HG02885 (cell line): ENCODE results near the gene LGALS4.
"Not testable (repeated sequence)": the region's sequence is repeated elsewhere in the genome, so short reads cannot be mapped to it uniquely, and the experiment has no call there.

ENCODE experiments used
- ATAC-seq: cut with Tn5 transposase; IDR thresholded peaks from one replicate; pipeline ENCODE4 v1.9.1; 2021; ENCODE audit warnings: mild to moderate bottlenecking; ENCODE audit not compliant: unreplicated experiment, poor library complexity

The LGALS4 gene

GRCh38 chr19:38826856-38827551 is 14.3 kb upstream of the LGALS4 start:
- ATAC-seq = no peak

- not testable (repeated sequence) for ATAC-seq
Measured at GRCh38 chr19:38825936-38826335, 13.2 kb upstream of the LGALS4 start.

- not testable (repeated sequence) for ATAC-seq
Measured at GRCh38 chr19:38821230-38821825, 8.6 kb upstream of the LGALS4 start.

GRCh38 chr19:38819231-38819920 is 6.6 kb upstream of the LGALS4 start:
- no peak for ATAC-seq

- no peak for ATAC-seq
Measured at GRCh38 chr19:38817081-38817480, 4.3 kb upstream of the LGALS4 start.

- no peak for ATAC-seq
Measured at GRCh38 chr19:38816131-38816750, 3.5 kb upstream of the LGALS4 start.

- ATAC-seq = no peak
Measured at GRCh38 chr19:38815059-38816001, 2.6 kb upstream of the LGALS4 start.

GRCh38 chr19:38813932-38814331 is 1.2 kb upstream of the LGALS4 start:
- not testable (repeated sequence) for ATAC-seq

- no peak for ATAC-seq
Measured at GRCh38 chr19:38813323-38813722, 578 bp upstream of the LGALS4 start.

- ATAC-seq = no peak
Measured at GRCh38 chr19:38812009-38812840, 520 bp downstream of the LGALS4 start.

- ATAC-seq = no peak
Measured at GRCh38 chr19:38809592-38810252, 3.0 kb downstream of the LGALS4 start.

GRCh38 chr19:38808741-38809140 is 4.0 kb downstream of the LGALS4 start:
- no peak for ATAC-seq

GRCh38 chr19:38807374-38808098 is 5.2 kb downstream of the LGALS4 start:
- ATAC-seq = not testable (repeated sequence)

GRCh38 chr19:38806371-38806770 is 6.4 kb downstream of the LGALS4 start:
- ATAC-seq = no peak

- ATAC-seq = no peak
Measured at GRCh38 chr19:38805180-38805579, 7.6 kb downstream of the LGALS4 start.

- ATAC-seq = no peak
Measured at GRCh38 chr19:38803543-38803942, 9.2 kb downstream of the LGALS4 start.

GRCh38 chr19:38801359-38802095 is 11.2 kb downstream of the LGALS4 start:
- no peak for ATAC-seq
